KMS-11 (cell line): Measurements from ENCODE around the gene LILRB4.
"Not testable (repeated sequence)": the region's sequence is repeated elsewhere in the genome, so short reads cannot be mapped to it uniquely, and the experiment has no call there.

Source experiments
- H2AFZ ChIP-seq: fragments of 200-600 bp; sonication (generic); 2 replicates; pipeline ENCODE4 v1.6.1; 2016; ENCODE audit warnings: antibody characterized with exemption, mixed run types, low read depth
- H3K27ac ChIP-seq: fragments of 200-600 bp; sonication (generic); 2 replicates; pipeline ENCODE4 v1.6.1; 2016; ENCODE audit warnings: mild to moderate bottlenecking, mixed run types
- H3K27me3 ChIP-seq: fragments of 200-600 bp; sonication (generic); 2 replicates; pipeline ENCODE4 v1.6.1; 2017; ENCODE audit warnings: mild to moderate bottlenecking, low read depth, mixed run types, moderate library complexity; ENCODE audit not compliant: insufficient read depth
- H3K36me3 ChIP-seq: fragments of 200-600 bp; sonication (generic); 2 replicates; pipeline ENCODE4 v1.6.1; 2017; ENCODE audit warnings: mild to moderate bottlenecking, mixed run types; ENCODE audit not compliant: insufficient read depth
- H3K4me1 ChIP-seq: fragments of 200-600 bp; sonication (generic); 2 replicates; pipeline ENCODE4 v1.6.1; 2016; ENCODE audit warnings: mild to moderate bottlenecking, low read depth, mixed run types; ENCODE audit not compliant: poor library complexity, severe bottlenecking
- H3K4me2 ChIP-seq: fragments of 200-600 bp; sonication (generic); 2 replicates; pipeline ENCODE4 v1.7.0; 2016; ENCODE audit warnings: mild to moderate bottlenecking, mixed run types
- H3K4me3 ChIP-seq: fragments of 200-600 bp; sonication (generic); IDR thresholded peaks from 2 replicates; pipeline ENCODE4 v1.6.1; 2017; ENCODE audit warnings: low read depth, low read length, mixed read lengths; ENCODE audit not compliant: insufficient read depth
- H3K79me2 ChIP-seq: fragments of 200-600 bp; sonication (generic); 2 replicates; pipeline ENCODE4 v1.6.1; 2016; ENCODE audit warnings: low read depth, mixed run types; ENCODE audit not compliant: insufficient read depth
- H3K9ac ChIP-seq: fragments of 200-600 bp; sonication (generic); 2 replicates; pipeline ENCODE4 v1.6.1; 2016; ENCODE audit warnings: mild to moderate bottlenecking, mixed run types
- H4K20me1 ChIP-seq: fragments of 200-600 bp; sonication (generic); 2 replicates; pipeline ENCODE4 v1.6.1; 2016; ENCODE audit warnings: mild to moderate bottlenecking, mixed run types; ENCODE audit not compliant: insufficient read depth
- CTCF ChIP-seq: fragments of 200-600 bp; sonication (generic); conservative IDR thresholded peaks from 2 replicates; pipeline ENCODE4 v1.6.1; 2017; ENCODE audit warnings: low read depth, mild to moderate bottlenecking, antibody characterized with exemption, low read length, moderate library complexity, mixed read lengths

The LILRB4 gene

GRCh38 chr19:54696766-54697165 lies 34.0 kb downstream of the LILRB4 start:
- H3K9ac ChIP-seq = no peak overlapping the region
- TF ChIP-seq CTCF = no peak

GRCh38 chr19:54697716-54698115 lies 34.9 kb downstream of the LILRB4 start:
- not testable (repeated sequence) for H3K4me2 ChIP-seq, H2AFZ ChIP-seq, H3K4me1 ChIP-seq, H3K79me2 ChIP-seq, H3K27ac ChIP-seq, H3K36me3 ChIP-seq, H3K27me3 ChIP-seq, H3K4me3 ChIP-seq, H4K20me1 ChIP-seq, H3K9ac ChIP-seq

More at GRCh38 chr19:54696766-54697165, 34.0 kb downstream of the LILRB4 start:
- H3K27ac ChIP-seq = no peak overlapping the region
- H3K36me3 ChIP-seq = no peaks in the 10 kb centered on the region
- H3K4me3 ChIP-seq = no peak overlapping the region
- no peak overlapping the region for H3K4me2 ChIP-seq
- H3K4me1 ChIP-seq = no peaks in the 10 kb centered on the region
- no peaks in the 10 kb centered on the region for H4K20me1 ChIP-seq
- peaks cover 6% of the 10 kb centered on the region for H3K27me3 ChIP-seq
- H2AFZ ChIP-seq = no peak overlapping the region
- no peaks in the 10 kb centered on the region for H3K79me2 ChIP-seq

- no peaks in the 10 kb centered on the region for H4K20me1 ChIP-seq
- TF ChIP-seq CTCF = no peak
These were observed 42.1 kb downstream of the LILRB4 start for GRCh38 chr19:54704928-54705327.

GRCh38 chr19:54707962-54708361 lies 45.2 kb downstream of the LILRB4 start:
- H3K27me3 ChIP-seq = peaks cover 3% of the 10 kb centered on the region; the same call in 1 of the 2 replicates
- H3K4me1 ChIP-seq = no peaks in the 10 kb centered on the region
- no peak overlapping the region for H3K27ac ChIP-seq
- no peaks in the 10 kb centered on the region for H3K36me3 ChIP-seq
- no peak overlapping the region for H3K9ac ChIP-seq
- no peak for TF ChIP-seq CTCF
- H3K4me2 ChIP-seq = no peak overlapping the region
- no peaks in the 10 kb centered on the region for H4K20me1 ChIP-seq
- H3K4me3 ChIP-seq = no peak overlapping the region
- no peak overlapping the region for H2AFZ ChIP-seq
- no peaks in the 10 kb centered on the region for H3K79me2 ChIP-seq

More at GRCh38 chr19:54704928-54705327, 42.1 kb downstream of the LILRB4 start:
- H3K27ac ChIP-seq = no peak overlapping the region
- peaks cover 12% of the 10 kb centered on the region for H3K27me3 ChIP-seq
- H3K79me2 ChIP-seq = no peaks in the 10 kb centered on the region
- H3K9ac ChIP-seq = no peak overlapping the region
- no peaks in the 10 kb centered on the region for H3K36me3 ChIP-seq
- H2AFZ ChIP-seq = no peak overlapping the region
- no peak overlapping the region for H3K4me2 ChIP-seq
- no peak overlapping the region for H3K4me3 ChIP-seq
- H3K4me1 ChIP-seq = no peaks in the 10 kb centered on the region

GRCh38 chr19:54708781-54709180 lies 46.0 kb downstream of the LILRB4 start:
- H3K27me3 ChIP-seq = no peaks in the 10 kb centered on the region
- H4K20me1 ChIP-seq = no peaks in the 10 kb centered on the region
- H3K36me3 ChIP-seq = no peaks in the 10 kb centered on the region
- no peak overlapping the region for H3K9ac ChIP-seq
- no peak overlapping the region for H3K27ac ChIP-seq
- no peak overlapping the region for H2AFZ ChIP-seq
- no peaks in the 10 kb centered on the region for H3K4me1 ChIP-seq
- no peaks in the 10 kb centered on the region for H3K79me2 ChIP-seq
- TF ChIP-seq CTCF = no peak
- H3K4me3 ChIP-seq = no peak overlapping the region
- no peak overlapping the region for H3K4me2 ChIP-seq
